Colonic mucosa (tissue), 4 donors: ENCODE data around the gene RARS2. TPM values are rescaled to one million over a fixed set of nuclear protein-coding genes. Genes with fewer than 3 reads are reported as not detected.
A peak's percentile ranks its signal among the peaks of the same experiment; 100 is the strongest.

Experiments used
- DNase-seq: peaks from one replicate; pipeline ENCODE4 v3.0.0-alpha.2; 2020
- H3K27ac ChIP-seq: fragments of 200-600 bp; one replicate; pipeline ENCODE4 v1.8.0; 2021
- H3K27me3 ChIP-seq: fragments of 200-600 bp; one replicate; pipeline ENCODE4 v1.8.0; 2021
- H3K36me3 ChIP-seq: fragments of 200-600 bp; one replicate; pipeline ENCODE4 v1.8.0; 2021
- H3K4me1 ChIP-seq: fragments of 200-600 bp; one replicate; pipeline ENCODE4 v1.8.0; 2021; ENCODE audit warnings: mild to moderate bottlenecking
- H3K4me3 ChIP-seq: fragments of 200-600 bp; one replicate; pipeline ENCODE4 v1.8.0; 2021
- H3K9ac ChIP-seq, 2 donors: one replicate each; pipeline ENCODE4 v1.7.0; 2013; ENCODE audit warnings: control low read depth in 2 of 2, low read depth in 2 of 2, low read length in 2 of 2
- H3K9me3 ChIP-seq: fragments of 200-600 bp; one replicate; pipeline ENCODE4 v1.8.0; 2021
- intact Hi-C: fragments of 100-400 bp; cut with DNase I; formaldehyde crosslinking; loops from one replicate; pipeline ENCODE4 v1.14.1; 2022
- total RNA-seq, 2 donors: library from RNA; stranded (reverse); fragmentation: NEBNext Ultra II Directional in 1 of 2; extraction: Animal tissue kit (Norgen Biotek cat#: 25700) in 1 of 2; gene quantifications; one replicate each; pipeline ENCODE4 v1.2.1, GENCODE V29; 2021
- TF ChIP-seq, protein P1 (sequence below): fragments of 200-600 bp; IDR thresholded peaks from one replicate; pipeline ENCODE4 v1.8.0; 2022; ENCODE audit warnings: antibody characterized with exemption, mild to moderate bottlenecking
- donor health status: healthy.
- donor health status: DM: no; HTN: no; CAD: no.
- donor health status: DM: no; HTN: no; CAD: no.

Gene RARS2
- total RNA-seq, 2 donors from 2014 or later = 24.7 to 28.2 TPM

GRCh38 chr6:87472525-87473418 is 117.0 kb downstream of the RARS2 start, which contains the start of gene SLC35A1:
Gene SLC35A1 (plus strand): TSS chr6:87472974. CDS start chr6:87473004, 30 bp downstream.
- intact Hi-C loops = no loop called here
- Histone ChIP-seq H3K9me3 (no peaks in the 10 kb centered on the region), H3K4me1 (peaks cover 5% of the 10 kb centered on the region), H3K36me3 (no peaks in the 10 kb centered on the region), H3K9ac (peak within 1 kb of the TSS; percentile 87 to 88), H3K27ac (peak within 1 kb of the TSS; percentile 97), H3K27me3 (no peaks in the 10 kb centered on the region), H3K4me3 (peak within 1 kb of the TSS; percentile 81)
- peak; percentile 89 for DNase-seq
- TF ChIP-seq, protein P1, sequence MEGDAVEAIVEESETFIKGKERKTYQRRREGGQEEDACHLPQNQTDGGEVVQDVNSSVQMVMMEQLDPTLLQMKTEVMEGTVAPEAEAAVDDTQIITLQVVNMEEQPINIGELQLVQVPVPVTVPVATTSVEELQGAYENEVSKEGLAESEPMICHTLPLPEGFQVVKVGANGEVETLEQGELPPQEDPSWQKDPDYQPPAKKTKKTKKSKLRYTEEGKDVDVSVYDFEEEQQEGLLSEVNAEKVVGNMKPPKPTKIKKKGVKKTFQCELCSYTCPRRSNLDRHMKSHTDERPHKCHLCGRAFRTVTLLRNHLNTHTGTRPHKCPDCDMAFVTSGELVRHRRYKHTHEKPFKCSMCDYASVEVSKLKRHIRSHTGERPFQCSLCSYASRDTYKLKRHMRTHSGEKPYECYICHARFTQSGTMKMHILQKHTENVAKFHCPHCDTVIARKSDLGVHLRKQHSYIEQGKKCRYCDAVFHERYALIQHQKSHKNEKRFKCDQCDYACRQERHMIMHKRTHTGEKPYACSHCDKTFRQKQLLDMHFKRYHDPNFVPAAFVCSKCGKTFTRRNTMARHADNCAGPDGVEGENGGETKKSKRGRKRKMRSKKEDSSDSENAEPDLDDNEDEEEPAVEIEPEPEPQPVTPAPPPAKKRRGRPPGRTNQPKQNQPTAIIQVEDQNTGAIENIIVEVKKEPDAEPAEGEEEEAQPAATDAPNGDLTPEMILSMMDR = no peak

GRCh38 chr6:87465051-87465450 is 124.7 kb downstream of the RARS2 start:
- H3K4me1 ChIP-seq = no peaks in the 10 kb centered on the region
- no peaks in the 10 kb centered on the region for H3K9me3 ChIP-seq
- intact Hi-C loops = loop anchor here (10.0 kb wide), 1 partner anchor 50 kb away; no protein-coding TSS in a partner anchor
- no peak overlapping the region for H3K4me3 ChIP-seq
- no peak overlapping the region for H3K27ac ChIP-seq
- no peak overlapping the region for H3K9ac ChIP-seq
- H3K27me3 ChIP-seq = no peaks in the 10 kb centered on the region
- TF ChIP-seq, protein P1 = no peak
- DNase-seq = peak; percentile 42
- no peaks in the 10 kb centered on the region for H3K36me3 ChIP-seq

Other genes starting within 250 kb of the RARS2 start
- gene C6orf163, start 245.2 kb downstream of the RARS2 start, total RNA-seq = 1 to 10 TPM; 1.1 to 1.7 TPM
- gene CFAP206, start 182.0 kb downstream of the RARS2 start, total RNA-seq = under 1 TPM in 1 of 2 donors, not detected in 1; 0.20 TPM
- 10 to 100 TPM; 38.0 to 55.3 TPM for gene SLC35A1, start 117.0 kb downstream of the RARS2 start, total RNA-seq
- gene ORC3, start 148 bp upstream of the RARS2 start, total RNA-seq = 10 to 100 TPM; 14.0 to 16.4 TPM
- 10 to 100 TPM; 30.2 to 48.3 TPM for gene AKIRIN2, start 112.2 kb upstream of the RARS2 start, total RNA-seq